MCF 10A (cell line): ENCODE results near the gene DOCK11. TPM values are rescaled to one million over a fixed set of nuclear protein-coding genes. Genes with fewer than 3 reads are reported as not detected.

ENCODE experiments used
- BruUV-seq: library from RNA; stranded (reverse); fragments of 400-500 nt; replicated peaks from 2 replicates; lab custom pipeline; 2021; lab: Mats Ljungman, UMichigan
- CTCF ChIA-PET: fragments of 300-600 bp; sonication (Branson Sonifier 250); formaldehyde crosslinking; extraction: SDS; loops from one replicate; lab custom pipeline; 2021; ENCODE audit warnings: antibody characterized with exemption, inconsistent platforms; lab: Yijun Ruan, JAX
- POLR2A ChIA-PET: fragments of 300-600, 350-650 bp; sonication (Branson Sonifier 250); formaldehyde crosslinking; extraction: SDS; loops from one replicate; lab custom pipeline; 2020; ENCODE audit warnings: antibody characterized with exemption, inconsistent platforms; lab: Yijun Ruan, JAX
- DNase-seq: peaks from one replicate; pipeline ENCODE4 v3.0.0-alpha.2; 2018; ENCODE audit not compliant: unreplicated experiment
- H3K27ac Mint-ChIP-seq: one replicate; pipeline ENCODE4 v1.8.0; 2022; ENCODE audit warnings: mild to moderate bottlenecking, low read depth, mixed read lengths; ENCODE audit not compliant: unreplicated experiment
- H3K27me3 Mint-ChIP-seq: one replicate; pipeline ENCODE4 v1.8.0; 2022; ENCODE audit warnings: mixed read lengths; ENCODE audit not compliant: insufficient read depth, unreplicated experiment
- H3K36me3 Mint-ChIP-seq: one replicate; pipeline ENCODE4 v1.8.0; 2022; ENCODE audit warnings: mild to moderate bottlenecking, moderate library complexity, mixed read lengths; ENCODE audit not compliant: insufficient read depth, unreplicated experiment
- H3K4me1 Mint-ChIP-seq: one replicate; pipeline ENCODE4 v1.8.0; 2022; ENCODE audit warnings: mixed read lengths; ENCODE audit not compliant: insufficient read depth, unreplicated experiment
- H3K4me3 Mint-ChIP-seq: one replicate; pipeline ENCODE4 v1.8.0; 2022; ENCODE audit warnings: mild to moderate bottlenecking, moderate library complexity, mixed read lengths; ENCODE audit not compliant: unreplicated experiment
- H3K9me3 Mint-ChIP-seq: one replicate; pipeline ENCODE4 v1.8.0; 2022; ENCODE audit warnings: mixed read lengths; ENCODE audit not compliant: unreplicated experiment
- CTCF ChIP-seq: fragments of 200-600 bp; IDR thresholded peaks from one replicate; pipeline ENCODE4 v1.8.0; 2022; ENCODE audit warnings: antibody characterized with exemption, mild to moderate bottlenecking; ENCODE audit not compliant: unreplicated experiment
- intact Hi-C: fragments of 100-400 bp; cut with micrococcal nuclease; formaldehyde crosslinking; loops from 2 replicates; pipeline ENCODE4 v1.14.1; 2022
- total RNA-seq: library from RNA; stranded (reverse); gene quantifications from 2 replicates; pipeline ENCODE4 v1.2.3, GENCODE V29; 2022

The DOCK11 gene
- total RNA-seq, 1 experiment from 2014 or later, result 1.9 TPM

- H3K4me1 Mint-ChIP-seq, result no peaks in the 10 kb centered on the region
Observed at GRCh38 chrX:118626346-118626745, 130.7 kb downstream of the DOCK11 start.

GRCh38 chrX:118627084-118627758 lies 131.6 kb downstream of the DOCK11 start:
- DNase-seq, result peak; percentile 51
- peak; percentile 46 for TF ChIP-seq CTCF
- no peak overlapping the region for H3K27ac Mint-ChIP-seq
- no peak overlapping the region for H3K4me3 Mint-ChIP-seq
- H3K9me3 Mint-ChIP-seq, result no peaks in the 10 kb centered on the region
- intact Hi-C loops, result loop anchor here (1.0 kb wide), 2 partner anchors 180 to 440 kb away; no protein-coding TSS in a partner anchor
- no peaks in the 10 kb centered on the region for H3K36me3 Mint-ChIP-seq
- no peaks in the 10 kb centered on the region for H3K4me1 Mint-ChIP-seq
- H3K27me3 Mint-ChIP-seq, result no peaks in the 10 kb centered on the region
- ChIA-PET CTCF (interaction anchor here (0.6 to 4.7 kb wide), 39 partner anchors 9 to 728 kb away, joined by 3 to 75 read pairs (median 4); no protein-coding TSS in a partner anchor), POLR2A (interaction anchor here (0.6 kb wide), 1 partner anchor 19 kb away, joined by 3 read pairs; no protein-coding TSS in a partner anchor)
- no TSS peak for BruUV-seq

More at GRCh38 chrX:118626346-118626745, 130.7 kb downstream of the DOCK11 start:
- POLR2A ChIA-PET, result no interaction called here
- DNase-seq, result no peak
- no peaks in the 10 kb centered on the region for H3K9me3 Mint-ChIP-seq
- H3K36me3 Mint-ChIP-seq, result no peaks in the 10 kb centered on the region
- intact Hi-C loops, result no loop called here
- no peak overlapping the region for H3K27ac Mint-ChIP-seq
- CTCF ChIA-PET, result interaction anchor here (0.6 to 4.7 kb wide), 17 partner anchors 8 to 729 kb away, joined by 3 to 75 read pairs (median 5); no protein-coding TSS in a partner anchor
- BruUV-seq, result no TSS peak
- H3K4me3 Mint-ChIP-seq, result no peak overlapping the region
- no peaks in the 10 kb centered on the region for H3K27me3 Mint-ChIP-seq
- no peak for TF ChIP-seq CTCF

- POLR2A ChIA-PET, result interaction anchor here (1.1 kb wide), 1 partner anchor 151 kb away, joined by 3 read pairs; no protein-coding TSS in a partner anchor
- intact Hi-C loops, result no loop called here
- Mint-ChIP-seq H3K27me3 (peaks cover 27% of the 10 kb centered on the region), H3K4me1 (no peaks in the 10 kb centered on the region), H3K27ac (no peak overlapping the region), H3K9me3 (no peaks in the 10 kb centered on the region), H3K36me3 (no peaks in the 10 kb centered on the region), H3K4me3 (no peak overlapping the region)
- CTCF ChIA-PET, result no interaction called here
- TF ChIP-seq CTCF, result no peak
- no peak for DNase-seq
- no TSS peak for BruUV-seq
Observed at GRCh38 chrX:118630848-118631247, 135.2 kb downstream of the DOCK11 start.

GRCh38 chrX:118631586-118631985 lies 136.0 kb downstream of the DOCK11 start:
- TF ChIP-seq CTCF, result no peak
- Mint-ChIP-seq H3K4me3 (no peak overlapping the region), H3K4me1 (no peaks in the 10 kb centered on the region), H3K27ac (no peak overlapping the region), H3K27me3 (peaks cover 27% of the 10 kb centered on the region), H3K9me3 (no peaks in the 10 kb centered on the region), H3K36me3 (no peaks in the 10 kb centered on the region)
- intact Hi-C loops, result no loop called here
- CTCF ChIA-PET, result no interaction called here
- DNase-seq, result no peak
- POLR2A ChIA-PET, result interaction anchor here (1.1 kb wide), 1 partner anchor 150 kb away, joined by 3 read pairs; no protein-coding TSS in a partner anchor
- no TSS peak for BruUV-seq
